Lower leg skin (tissue), 4 donors: ENCODE data around the gene SLC2A6. TPM values are rescaled to one million over a fixed set of nuclear protein-coding genes. Genes with fewer than 3 reads are reported as not detected.

Source experiments
- DNase-seq, 2 donors: peaks; one replicate each; pipeline ENCODE4 v3.0.0-alpha.2; 2019; ENCODE audit warnings: low spot score in 2 of 2
- H3K4me3 ChIP-seq: fragments of 200-600 bp; sonication (generic); 2 replicates; pipeline ENCODE4 v1.5.1; 2017; ENCODE audit warnings: mild to moderate bottlenecking, low read depth; ENCODE audit not compliant: poor library complexity, severe bottlenecking
- POLR2A ChIP-seq, 2 donors: fragments of 450-650 bp; IDR thresholded peaks; one replicate each; pipeline ENCODE4 v1.6.1; 2016 to 2017; ENCODE audit warnings: antibody characterized with exemption in 2 of 2, mild to moderate bottlenecking in 1 of 2, moderate library complexity in 1 of 2
- WGBS, 2 donors: methylation state at CpG; one replicate each; pipeline ENCODE4 v1.1.5; 2018; 5-methylcytosine and 5-hydroxymethylcytosine counted together
- intact Hi-C: fragments of 100-400 bp; cut with DNase I; formaldehyde crosslinking; loops from one replicate; pipeline ENCODE4 v1.15.0; 2023; ENCODE audit warnings: low total_unique reads
- total RNA-seq, 4 donors: library from RNA; depleted of rRNA; stranded (reverse); fragments of >200 nt; gene quantifications; one replicate each; pipeline ENCODE4 v1.1.0, GENCODE V29; 2016
- TF ChIP-seq, protein P1 (sequence below), 3 donors: fragments of 450-650 bp; IDR thresholded peaks; one replicate each; pipeline ENCODE4 v1.5.1; 2016; ENCODE audit warnings: antibody characterized with exemption in 3 of 3, mild to moderate bottlenecking in 3 of 3, moderate library complexity in 2 of 3

Gene SLC2A6
- total RNA-seq, 4 donors from 2014 or later = 0.54 to 1.0 TPM; not detected in 2

DNA sequence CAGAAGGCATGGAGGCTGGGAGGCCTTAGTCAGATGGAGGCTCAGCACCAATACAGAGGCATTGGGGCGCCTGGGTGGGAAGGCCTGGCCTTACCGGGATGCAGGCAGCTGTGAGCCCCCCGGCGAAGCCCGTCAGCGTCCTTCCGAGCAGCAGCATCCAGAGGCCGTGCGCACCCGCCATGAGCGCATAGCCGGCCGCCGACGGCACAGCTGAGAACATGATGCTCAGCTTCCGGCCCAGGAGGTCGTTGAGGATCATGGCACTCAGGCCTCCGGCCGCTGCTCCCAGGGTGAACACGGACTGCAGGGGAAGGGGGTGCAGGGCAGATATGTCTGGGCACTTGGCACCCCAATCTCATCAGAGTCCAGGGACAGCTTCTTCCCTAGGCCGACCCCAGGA lies 2.0 kb downstream of the SLC2A6 start:
- no peak for TF ChIP-seq POLR2A (IDR thresholded peaks at IDR 0.05)
- TF ChIP-seq, protein P1, sequence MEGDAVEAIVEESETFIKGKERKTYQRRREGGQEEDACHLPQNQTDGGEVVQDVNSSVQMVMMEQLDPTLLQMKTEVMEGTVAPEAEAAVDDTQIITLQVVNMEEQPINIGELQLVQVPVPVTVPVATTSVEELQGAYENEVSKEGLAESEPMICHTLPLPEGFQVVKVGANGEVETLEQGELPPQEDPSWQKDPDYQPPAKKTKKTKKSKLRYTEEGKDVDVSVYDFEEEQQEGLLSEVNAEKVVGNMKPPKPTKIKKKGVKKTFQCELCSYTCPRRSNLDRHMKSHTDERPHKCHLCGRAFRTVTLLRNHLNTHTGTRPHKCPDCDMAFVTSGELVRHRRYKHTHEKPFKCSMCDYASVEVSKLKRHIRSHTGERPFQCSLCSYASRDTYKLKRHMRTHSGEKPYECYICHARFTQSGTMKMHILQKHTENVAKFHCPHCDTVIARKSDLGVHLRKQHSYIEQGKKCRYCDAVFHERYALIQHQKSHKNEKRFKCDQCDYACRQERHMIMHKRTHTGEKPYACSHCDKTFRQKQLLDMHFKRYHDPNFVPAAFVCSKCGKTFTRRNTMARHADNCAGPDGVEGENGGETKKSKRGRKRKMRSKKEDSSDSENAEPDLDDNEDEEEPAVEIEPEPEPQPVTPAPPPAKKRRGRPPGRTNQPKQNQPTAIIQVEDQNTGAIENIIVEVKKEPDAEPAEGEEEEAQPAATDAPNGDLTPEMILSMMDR (IDR thresholded peaks at IDR 0.05) = no peak
- 88 to 93% methylated on average over 6 to 9 of the region's 21 CpGs for WGBS, 2 donors
- no peak for DNase-seq
- H3K4me3 ChIP-seq = no peak overlapping the region
- intact Hi-C loops = no loop called here

DNA sequence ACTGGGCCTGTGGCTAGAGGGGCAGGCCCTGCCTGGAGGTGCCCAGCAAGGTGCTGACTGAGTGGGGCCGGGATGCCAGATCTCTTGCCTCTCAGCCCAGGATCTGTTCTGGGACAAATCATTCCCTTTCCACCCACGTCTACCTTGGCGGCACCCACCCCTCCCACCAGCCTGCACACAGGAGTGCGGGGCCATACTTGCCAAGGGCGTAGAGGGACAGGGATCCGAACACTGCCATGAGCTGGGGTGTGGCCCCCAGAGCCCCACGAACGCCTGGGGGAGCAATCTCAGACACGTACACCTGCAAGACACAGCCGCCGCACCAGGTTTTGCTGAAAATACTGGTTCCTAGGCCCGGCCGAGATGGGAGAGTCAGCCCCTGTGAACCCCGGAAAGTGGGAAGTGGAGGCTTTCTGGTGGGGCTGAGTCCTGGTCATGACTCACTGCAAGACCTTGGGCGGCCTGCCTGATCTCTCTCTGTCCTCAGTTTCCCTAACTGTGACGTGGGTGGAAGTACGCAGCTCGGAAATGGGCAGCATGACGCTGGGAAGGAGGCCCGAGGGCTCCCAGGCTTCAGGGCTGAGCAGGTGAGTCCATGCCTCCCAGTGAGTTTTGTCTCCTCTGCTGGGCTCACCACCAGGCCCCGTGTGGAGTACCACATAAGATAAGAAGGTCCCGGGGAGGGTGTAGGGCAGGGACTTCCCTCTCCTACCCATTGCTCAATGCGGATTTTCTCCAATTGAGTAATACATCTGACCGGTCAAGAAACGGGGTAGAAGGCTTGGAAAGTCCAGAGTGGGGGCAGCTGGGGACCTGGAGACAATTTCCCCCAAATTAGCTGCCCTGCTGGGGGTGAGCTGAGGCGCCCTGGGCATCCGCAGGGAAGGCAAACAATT lies 2.6 kb downstream of the SLC2A6 start:
- TF ChIP-seq, protein P1 (IDR thresholded peaks at IDR 0.05) = no peak
- no peak for TF ChIP-seq POLR2A (IDR thresholded peaks at IDR 0.05)
- no peak for DNase-seq
- WGBS, 2 donors = 79 to 85% methylated on average over 25 to 27 of the region's 27 CpGs
- no peak overlapping the region for H3K4me3 ChIP-seq
- intact Hi-C loops = no loop called here

DNA sequence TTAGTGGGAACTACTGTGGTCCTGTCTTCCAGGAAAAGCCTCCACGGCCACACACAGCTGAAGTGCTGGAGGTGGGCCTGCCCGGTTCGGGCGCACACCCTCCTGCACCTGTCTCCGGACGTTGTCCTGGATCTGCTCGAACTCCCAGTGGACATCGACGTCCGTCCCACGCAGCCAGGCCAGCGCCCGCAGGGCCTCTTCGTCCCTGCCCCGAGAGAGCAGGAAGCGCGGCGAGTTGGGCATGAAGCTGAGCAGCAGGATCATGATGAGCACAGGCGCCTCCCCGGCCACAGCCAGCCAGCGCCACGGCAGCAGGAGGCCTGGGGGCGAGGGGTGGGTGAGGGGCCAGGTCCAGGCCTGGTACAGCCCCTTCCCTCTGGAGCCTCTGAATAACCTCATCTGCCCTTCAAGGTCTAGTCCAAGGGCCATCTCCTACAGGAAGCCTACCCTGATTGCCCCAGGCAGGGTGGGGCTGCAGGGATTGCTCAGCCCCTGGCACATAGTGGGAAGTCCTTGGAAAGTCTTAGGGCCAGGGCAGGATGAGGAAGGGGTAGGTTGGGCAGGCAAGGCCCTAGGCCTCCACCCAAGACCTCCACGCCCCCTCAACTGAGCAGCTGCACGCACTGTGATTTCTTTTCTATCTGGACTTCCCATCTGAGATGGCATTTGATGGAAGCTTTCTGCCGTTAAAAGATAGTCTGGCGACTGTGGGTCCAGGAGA lies 3.4 kb downstream of the SLC2A6 start:
- intact Hi-C loops = no loop called here
- H3K4me3 ChIP-seq = no peak overlapping the region
- TF ChIP-seq POLR2A (IDR thresholded peaks at IDR 0.05) = no peak
- TF ChIP-seq, protein P1 (IDR thresholded peaks at IDR 0.05) = no peak
- DNase-seq = no peak
- 82 to 92% methylated on average over 19 to 26 of the region's 27 CpGs for WGBS, 2 donors

DNA sequence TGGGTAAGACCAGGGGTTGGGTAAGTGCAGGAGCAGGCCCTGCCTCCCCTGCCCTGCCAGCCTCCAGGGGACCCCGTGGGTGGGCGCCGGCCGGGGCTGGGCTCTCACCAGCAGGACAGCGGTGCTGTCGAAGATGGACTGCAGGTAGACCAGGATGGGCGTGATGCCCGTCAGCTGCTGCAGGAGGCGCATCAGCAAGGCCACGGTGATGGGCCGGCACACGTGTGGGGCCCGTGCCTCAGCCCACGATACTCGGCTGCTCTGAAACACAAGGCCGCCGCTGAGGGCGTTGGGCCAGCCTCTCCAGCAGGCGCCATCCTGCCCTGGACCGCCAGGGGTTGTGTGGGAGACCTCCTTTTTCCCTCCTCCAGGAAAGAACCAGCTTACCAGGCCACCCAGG lies 4.0 kb downstream of the SLC2A6 start:
- no peak for DNase-seq
- 77 to 83% methylated on average over 17 to 20 of the region's 20 CpGs for WGBS, 2 donors
- intact Hi-C loops = no loop called here
- H3K4me3 ChIP-seq = no peak overlapping the region
- TF ChIP-seq, protein P1 (IDR thresholded peaks at IDR 0.05) = no peak
- TF ChIP-seq POLR2A (IDR thresholded peaks at IDR 0.05) = no peak

DNA sequence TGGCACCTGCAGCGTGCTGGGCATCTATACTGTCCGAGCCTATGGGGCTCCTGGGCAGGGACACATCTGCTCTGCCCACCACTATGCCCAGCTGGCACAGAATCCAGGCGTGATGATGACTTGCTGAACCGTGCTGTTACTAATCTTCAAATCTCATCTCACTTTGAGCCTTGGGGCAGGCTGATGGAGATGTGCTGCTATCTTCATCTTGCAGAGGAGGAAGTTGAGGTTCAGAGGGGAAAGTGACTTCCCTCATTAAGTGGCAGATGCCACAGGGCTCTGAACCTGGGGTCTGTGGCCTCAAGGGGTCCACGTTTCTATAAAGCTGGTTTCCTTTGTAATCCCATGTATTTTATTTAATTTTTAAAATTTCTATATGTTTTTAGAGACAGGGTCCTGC lies 4.7 kb downstream of the SLC2A6 start:
- 42 to 52% methylated on average over 5 of the region's 5 CpGs for WGBS, 2 donors
- intact Hi-C loops = no loop called here
- no peak for DNase-seq

More for the DNA sequence above, 4.7 kb downstream of the SLC2A6 start:
- TF ChIP-seq, protein P1 (IDR thresholded peaks at IDR 0.05) = no peak
- TF ChIP-seq POLR2A (IDR thresholded peaks at IDR 0.05) = no peak
- H3K4me3 ChIP-seq = no peak overlapping the region
